ENCODE results near the gene SERP2. TPM values are rescaled to one million over a fixed set of nuclear protein-coding genes. Genes with fewer than 3 reads are reported as not detected.

The SERP2 gene
- total RNA-seq, 1 experiment from 2014 or later, result 1.2 TPM

DNA sequence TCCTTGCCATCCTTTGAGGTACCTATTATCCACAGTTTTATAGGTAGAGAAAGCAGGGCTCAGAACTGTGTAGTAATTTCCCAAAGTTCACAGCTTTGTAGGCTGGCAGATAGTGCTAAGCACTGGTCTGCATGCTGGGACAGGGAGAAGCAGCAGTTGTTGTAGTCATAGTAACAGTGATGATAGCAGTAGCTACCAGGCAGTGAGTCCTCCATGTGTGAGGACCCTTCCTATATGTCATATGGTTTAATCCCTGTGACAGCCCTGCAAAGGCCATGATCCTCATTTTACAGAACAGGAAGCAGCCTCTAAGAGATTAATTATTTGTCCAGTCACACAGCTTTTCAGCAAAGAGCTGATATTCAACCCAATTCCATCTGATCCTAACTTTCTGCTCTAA, 21.0 kb downstream of the SERP2 start:
- H3K4me2 ChIP-seq (ENCODE audit: low read length), result no peak overlapping the region
- H3K9me2 ChIP-seq (replicated peaks; ENCODE audit: low read length), result no peaks in the 10 kb centered on the region
- DNase-seq, result no peak
- H3K27me3 ChIP-seq (ENCODE audit: low read length), result no peaks in the 10 kb centered on the region
- no peaks in the 10 kb centered on the region for H4K20me1 ChIP-seq (ENCODE audit: low read length)
- no peaks in the 10 kb centered on the region for H3K9me3 ChIP-seq (ENCODE audit: low read length)
- ATAC-seq, result no peak
- H3K36me3 ChIP-seq (ENCODE audit: low read depth, low read length), result no peaks in the 10 kb centered on the region
- no peak overlapping the region for H3K4me3 ChIP-seq (ENCODE audit: low read length)
- H3K27ac ChIP-seq (ENCODE audit: low read length), result no peak overlapping the region
- ChIA-PET POLR2A (ENCODE audit: unreplicated experiment) (interaction anchor here (0.6 kb wide), 1 partner anchor 36 kb away, joined by 3 read pairs; no protein-coding TSS in a partner anchor), CTCF (no interaction called here)
- TF ChIP-seq CTCF (conservative IDR thresholded peaks at IDR 0.05; ENCODE audit: low read depth, low read length), result no peak
- TF ChIP-seq EZH2phosphoT487 (IDR thresholded peaks at IDR 0.05; ENCODE audit: borderline replicate concordance, low read length), result no peak
- TF ChIP-seq EZH2 (IDR thresholded peaks at IDR 0.05; ENCODE audit: low read length, unreplicated experiment), result no peak
- H2AFZ ChIP-seq (ENCODE audit: low read length), result no peak overlapping the region
- no peaks in the 10 kb centered on the region for H3K4me1 ChIP-seq (ENCODE audit: insufficient read depth, low read length)
- H3K79me2 ChIP-seq (ENCODE audit: low read length), result no peaks in the 10 kb centered on the region
- H3K9ac ChIP-seq (ENCODE audit: low read length), result no peak overlapping the region
- no peaks in the 10 kb centered on the region for H3F3A ChIP-seq (ENCODE audit: low read length, unreplicated experiment)
- intact Hi-C loops (cut with micrococcal nuclease), result no loop called here
- no TSS peak for BruUV-seq (replicated peaks)

DNA sequence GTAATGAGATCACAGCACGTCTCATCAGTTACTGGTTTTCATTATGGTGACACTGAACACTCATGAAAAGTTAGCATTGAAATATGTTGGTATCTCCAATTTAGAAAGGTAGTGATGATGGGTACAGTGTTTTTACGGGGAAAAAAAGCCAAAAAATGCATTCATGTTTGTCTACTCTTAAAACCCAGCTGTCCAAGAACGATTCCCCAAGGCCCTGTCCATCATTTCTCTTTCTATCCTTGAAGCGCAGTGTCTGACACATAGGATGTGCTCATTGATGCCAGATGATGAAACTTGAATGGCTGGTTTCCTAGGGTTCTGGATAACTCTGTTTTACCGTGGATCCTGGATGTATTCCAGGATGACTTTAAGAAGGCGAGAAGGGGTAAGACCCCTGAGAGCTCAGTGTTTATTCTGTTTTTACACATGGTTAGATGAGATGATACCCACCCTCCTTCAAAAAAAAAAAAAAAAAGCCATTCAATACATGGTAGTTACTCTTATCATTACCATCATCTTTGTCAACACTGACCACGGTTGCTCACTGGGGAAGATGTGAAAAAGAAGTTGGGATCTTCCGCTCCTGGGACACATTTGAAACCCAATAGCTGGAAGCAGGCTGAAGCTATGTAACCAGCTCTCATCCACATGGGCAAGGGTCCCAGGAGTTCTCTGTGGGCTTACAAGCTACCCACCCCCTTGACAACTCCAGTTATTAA, 22.5 kb downstream of the SERP2 start:
- Histone ChIP-seq H3K27me3 (ENCODE audit: low read length) (no peaks in the 10 kb centered on the region), H3K27ac (ENCODE audit: low read length) (no peak overlapping the region), H3K9me3 (ENCODE audit: low read length) (no peaks in the 10 kb centered on the region), H3K4me2 (ENCODE audit: low read length) (no peak overlapping the region), H3K9me2 (replicated peaks; ENCODE audit: low read length) (no peaks in the 10 kb centered on the region), H2AFZ (ENCODE audit: low read length) (no peak overlapping the region), H3K4me1 (ENCODE audit: insufficient read depth, low read length) (no peaks in the 10 kb centered on the region), H3K9ac (ENCODE audit: low read length) (no peak overlapping the region), H3K79me2 (ENCODE audit: low read length) (no peaks in the 10 kb centered on the region), H3K36me3 (ENCODE audit: low read depth, low read length) (no peaks in the 10 kb centered on the region), H3K4me3 (ENCODE audit: low read length) (no peak overlapping the region), H3F3A (ENCODE audit: low read length, unreplicated experiment) (no peaks in the 10 kb centered on the region), H4K20me1 (ENCODE audit: low read length) (no peaks in the 10 kb centered on the region)
- TF ChIP-seq CTCF (conservative IDR thresholded peaks at IDR 0.05; ENCODE audit: low read depth, low read length), result no peak
- TF ChIP-seq EZH2phosphoT487 (IDR thresholded peaks at IDR 0.05; ENCODE audit: borderline replicate concordance, low read length), result no peak
- TF ChIP-seq EZH2 (IDR thresholded peaks at IDR 0.05; ENCODE audit: low read length, unreplicated experiment), result no peak
- intact Hi-C loops (cut with micrococcal nuclease), result no loop called here
- ATAC-seq (no peak), DNase-seq (no peak)
- no TSS peak for BruUV-seq (replicated peaks)
- CTCF ChIA-PET, result no interaction called here
- POLR2A ChIA-PET (ENCODE audit: unreplicated experiment), result no interaction called here

Measured in PC-3 (cell line).